ENCODE results near the gene SUB1. TPM values are rescaled to one million over a fixed set of nuclear protein-coding genes. Genes with fewer than 3 reads are reported as not detected.
"Not testable (repeated sequence)": the region's sequence is repeated elsewhere in the genome, so short reads cannot be mapped to it uniquely, and the experiment has no call there.

SUB1 gene
- polyA plus RNA-seq, 1 donor from 2014 or later = 1,107 TPM

DNA sequence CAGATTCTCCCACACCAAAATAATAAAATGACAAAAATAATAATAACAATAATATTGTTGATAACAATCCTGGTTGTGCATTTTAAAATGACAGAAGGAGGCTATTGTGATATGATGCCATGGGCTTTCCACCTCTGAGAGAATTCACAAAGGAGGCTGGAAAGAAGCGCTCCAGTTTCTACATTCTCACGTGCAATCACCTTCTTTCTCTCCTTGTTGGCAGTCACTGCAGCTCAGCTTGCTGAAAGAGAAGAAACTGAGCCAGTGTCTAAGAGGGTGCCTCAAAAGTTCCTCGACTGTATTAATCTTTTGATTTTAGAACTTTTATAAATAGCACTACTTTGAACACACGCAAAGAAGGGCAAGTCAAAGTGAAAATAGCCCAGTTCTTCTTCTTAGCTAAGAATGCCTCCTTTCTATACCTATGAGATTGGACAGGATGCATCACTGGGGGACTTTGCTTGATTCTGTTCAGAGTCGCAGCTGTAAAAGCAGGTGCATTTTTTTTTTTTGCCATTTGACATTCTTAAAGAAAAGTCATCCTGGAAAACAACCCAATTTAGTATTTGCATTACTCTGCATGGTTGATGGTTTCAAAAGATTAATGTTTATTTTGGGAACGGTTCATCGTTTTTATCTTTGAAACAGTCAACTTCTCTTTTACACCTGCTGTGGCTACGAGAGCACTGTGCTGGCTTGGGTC lies 12.4 kb upstream of the SUB1 start:
- no peaks in the 10 kb centered on the region for H3K79me2 ChIP-seq (replicated peaks; ENCODE audit: insufficient read depth, low read length)
- H3K9me2 ChIP-seq (ENCODE audit: insufficient read depth, low read length) = no peaks in the 10 kb centered on the region
- no peaks in the 10 kb centered on the region for H3F3A ChIP-seq (ENCODE audit: insufficient read depth, low read length, poor library complexity, severe bottlenecking)
- TF ChIP-seq RAD21 (conservative IDR thresholded peaks at IDR 0.05) (no peak), POLR2AphosphoS5 (IDR thresholded peaks at IDR 0.05) (no peak), TAF1 (IDR thresholded peaks at IDR 0.05; ENCODE audit: low read depth) (no peak), EP300 (conservative IDR thresholded peaks at IDR 0.05; ENCODE audit: poor library complexity, severe bottlenecking) (no peak), EZH2 (IDR thresholded peaks at IDR 0.05; ENCODE audit: borderline replicate concordance, insufficient read depth, low read length, poor library complexity, severe bottlenecking) (no peak)
- TF ChIP-seq, protein P1, sequence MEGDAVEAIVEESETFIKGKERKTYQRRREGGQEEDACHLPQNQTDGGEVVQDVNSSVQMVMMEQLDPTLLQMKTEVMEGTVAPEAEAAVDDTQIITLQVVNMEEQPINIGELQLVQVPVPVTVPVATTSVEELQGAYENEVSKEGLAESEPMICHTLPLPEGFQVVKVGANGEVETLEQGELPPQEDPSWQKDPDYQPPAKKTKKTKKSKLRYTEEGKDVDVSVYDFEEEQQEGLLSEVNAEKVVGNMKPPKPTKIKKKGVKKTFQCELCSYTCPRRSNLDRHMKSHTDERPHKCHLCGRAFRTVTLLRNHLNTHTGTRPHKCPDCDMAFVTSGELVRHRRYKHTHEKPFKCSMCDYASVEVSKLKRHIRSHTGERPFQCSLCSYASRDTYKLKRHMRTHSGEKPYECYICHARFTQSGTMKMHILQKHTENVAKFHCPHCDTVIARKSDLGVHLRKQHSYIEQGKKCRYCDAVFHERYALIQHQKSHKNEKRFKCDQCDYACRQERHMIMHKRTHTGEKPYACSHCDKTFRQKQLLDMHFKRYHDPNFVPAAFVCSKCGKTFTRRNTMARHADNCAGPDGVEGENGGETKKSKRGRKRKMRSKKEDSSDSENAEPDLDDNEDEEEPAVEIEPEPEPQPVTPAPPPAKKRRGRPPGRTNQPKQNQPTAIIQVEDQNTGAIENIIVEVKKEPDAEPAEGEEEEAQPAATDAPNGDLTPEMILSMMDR (IDR thresholded peaks at IDR 0.05; ENCODE audit: poor library complexity, severe bottlenecking) = no peak
- TF ChIP-seq, protein P2, sequence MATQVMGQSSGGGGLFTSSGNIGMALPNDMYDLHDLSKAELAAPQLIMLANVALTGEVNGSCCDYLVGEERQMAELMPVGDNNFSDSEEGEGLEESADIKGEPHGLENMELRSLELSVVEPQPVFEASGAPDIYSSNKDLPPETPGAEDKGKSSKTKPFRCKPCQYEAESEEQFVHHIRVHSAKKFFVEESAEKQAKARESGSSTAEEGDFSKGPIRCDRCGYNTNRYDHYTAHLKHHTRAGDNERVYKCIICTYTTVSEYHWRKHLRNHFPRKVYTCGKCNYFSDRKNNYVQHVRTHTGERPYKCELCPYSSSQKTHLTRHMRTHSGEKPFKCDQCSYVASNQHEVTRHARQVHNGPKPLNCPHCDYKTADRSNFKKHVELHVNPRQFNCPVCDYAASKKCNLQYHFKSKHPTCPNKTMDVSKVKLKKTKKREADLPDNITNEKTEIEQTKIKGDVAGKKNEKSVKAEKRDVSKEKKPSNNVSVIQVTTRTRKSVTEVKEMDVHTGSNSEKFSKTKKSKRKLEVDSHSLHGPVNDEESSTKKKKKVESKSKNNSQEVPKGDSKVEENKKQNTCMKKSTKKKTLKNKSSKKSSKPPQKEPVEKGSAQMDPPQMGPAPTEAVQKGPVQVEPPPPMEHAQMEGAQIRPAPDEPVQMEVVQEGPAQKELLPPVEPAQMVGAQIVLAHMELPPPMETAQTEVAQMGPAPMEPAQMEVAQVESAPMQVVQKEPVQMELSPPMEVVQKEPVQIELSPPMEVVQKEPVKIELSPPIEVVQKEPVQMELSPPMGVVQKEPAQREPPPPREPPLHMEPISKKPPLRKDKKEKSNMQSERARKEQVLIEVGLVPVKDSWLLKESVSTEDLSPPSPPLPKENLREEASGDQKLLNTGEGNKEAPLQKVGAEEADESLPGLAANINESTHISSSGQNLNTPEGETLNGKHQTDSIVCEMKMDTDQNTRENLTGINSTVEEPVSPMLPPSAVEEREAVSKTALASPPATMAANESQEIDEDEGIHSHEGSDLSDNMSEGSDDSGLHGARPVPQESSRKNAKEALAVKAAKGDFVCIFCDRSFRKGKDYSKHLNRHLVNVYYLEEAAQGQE (IDR thresholded peaks at IDR 0.05; ENCODE audit: borderline replicate concordance) = no peak
- no peak overlapping the region for H3K27ac ChIP-seq (ENCODE audit: low read length)
- no peak overlapping the region for H3K4me3 ChIP-seq (ENCODE audit: low read length)
- H3K9ac ChIP-seq (ENCODE audit: low read length) = no peak overlapping the region
- H3K36me3 ChIP-seq (ENCODE audit: insufficient read depth, low read length) = no peaks in the 10 kb centered on the region
- H3K27me3 ChIP-seq (ENCODE audit: insufficient read depth, low read depth, low read length) = no peaks in the 10 kb centered on the region
- H2AFZ ChIP-seq (ENCODE audit: low read depth, low read length) = no peak overlapping the region
- no peak overlapping the region for H3K4me2 ChIP-seq (ENCODE audit: low read length)
- no peaks in the 10 kb centered on the region for H4K20me1 ChIP-seq (ENCODE audit: insufficient read depth)
- no peaks in the 10 kb centered on the region for H3K9me3 ChIP-seq (ENCODE audit: low read length)

DNA sequence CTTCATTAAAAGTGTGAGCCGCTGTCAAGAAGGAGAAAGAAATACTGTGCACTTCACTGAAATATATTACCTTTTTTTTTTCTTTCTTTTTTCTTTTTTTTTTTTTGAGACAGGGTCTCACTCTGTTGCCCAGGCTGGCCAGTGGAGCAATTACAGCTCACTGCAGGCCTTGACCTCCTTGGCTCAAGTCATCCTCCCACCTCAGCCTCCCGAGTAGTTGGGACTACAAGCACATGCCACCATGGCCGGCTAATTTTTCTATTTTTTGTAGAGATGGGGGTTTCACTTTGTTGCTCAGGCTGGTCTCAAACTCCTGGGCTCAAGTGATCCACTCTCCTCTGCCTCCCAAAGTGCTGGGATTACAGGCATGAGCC lies 11.9 kb upstream of the SUB1 start:
- not testable (repeated sequence) for H3F3A ChIP-seq (ENCODE audit: insufficient read depth, low read length, poor library complexity, severe bottlenecking); H3K4me3 ChIP-seq (ENCODE audit: low read length); H4K20me1 ChIP-seq (ENCODE audit: insufficient read depth); H3K27me3 ChIP-seq (ENCODE audit: insufficient read depth, low read depth, low read length); H3K9me2 ChIP-seq (ENCODE audit: insufficient read depth, low read length); H3K36me3 ChIP-seq (ENCODE audit: insufficient read depth, low read length); H2AFZ ChIP-seq (ENCODE audit: low read depth, low read length); H3K79me2 ChIP-seq (replicated peaks; ENCODE audit: insufficient read depth, low read length); H3K9ac ChIP-seq (ENCODE audit: low read length); H3K27ac ChIP-seq (ENCODE audit: low read length); H3K4me2 ChIP-seq (ENCODE audit: low read length); H3K9me3 ChIP-seq (ENCODE audit: low read length)

DNA sequence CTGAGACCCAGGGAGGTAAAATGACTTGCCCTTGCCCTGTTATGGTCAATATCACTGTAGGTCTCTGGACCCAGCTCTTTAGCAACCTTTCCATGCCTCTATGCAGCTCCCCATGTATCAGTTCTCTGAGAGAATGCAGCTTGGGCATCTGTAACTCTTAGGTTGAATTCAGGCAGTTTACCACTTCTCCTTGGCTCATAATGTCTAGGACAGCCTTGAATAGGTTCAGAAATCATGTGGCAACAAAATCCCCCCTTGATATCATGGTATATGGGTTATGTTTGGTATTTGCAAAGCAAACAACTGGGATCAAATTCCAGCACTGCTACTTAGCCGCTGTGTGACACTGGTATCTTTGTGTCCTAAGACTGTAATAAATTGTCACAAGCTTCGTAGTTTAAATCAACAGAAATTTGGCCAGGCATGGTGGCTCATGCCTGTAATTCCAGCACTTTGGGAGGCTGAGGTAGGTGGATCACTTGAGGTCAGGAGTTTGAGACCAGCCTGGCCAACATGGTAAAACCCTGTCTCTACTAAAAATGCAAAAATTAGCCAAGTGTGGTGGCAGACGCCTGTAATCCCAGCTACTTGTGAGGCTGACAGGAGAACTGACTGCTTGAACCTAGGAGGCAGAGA lies 10.7 kb upstream of the SUB1 start:
- Histone ChIP-seq H3K36me3 (ENCODE audit: insufficient read depth, low read length) (no peaks in the 10 kb centered on the region), H4K20me1 (ENCODE audit: insufficient read depth) (no peaks in the 10 kb centered on the region), H3K79me2 (replicated peaks; ENCODE audit: insufficient read depth, low read length) (no peaks in the 10 kb centered on the region), H3K27me3 (ENCODE audit: insufficient read depth, low read depth, low read length) (no peaks in the 10 kb centered on the region), H3K9ac (ENCODE audit: low read length) (no peak overlapping the region), H2AFZ (ENCODE audit: low read depth, low read length) (no peak overlapping the region), H3K4me2 (ENCODE audit: low read length) (no peak overlapping the region), H3K4me3 (ENCODE audit: low read length) (no peak overlapping the region), H3K9me3 (ENCODE audit: low read length) (no peaks in the 10 kb centered on the region), H3K27ac (ENCODE audit: low read length) (no peak overlapping the region), H3F3A (ENCODE audit: insufficient read depth, low read length, poor library complexity, severe bottlenecking) (no peaks in the 10 kb centered on the region), H3K9me2 (ENCODE audit: insufficient read depth, low read length) (no peaks in the 10 kb centered on the region)
- TF ChIP-seq SMC3 (conservative IDR thresholded peaks at IDR 0.05; ENCODE audit: poor library complexity) (no peak), POLR2AphosphoS5 (IDR thresholded peaks at IDR 0.05) (no peak), EP300 (conservative IDR thresholded peaks at IDR 0.05; ENCODE audit: poor library complexity, severe bottlenecking) (no peak)
- TF ChIP-seq, protein P1 (IDR thresholded peaks at IDR 0.05; ENCODE audit: poor library complexity, severe bottlenecking) = no peak
